Fibroblast of the conjunctiva (primary cell): Measurements from ENCODE around the gene GAPVD1.
"Not testable (repeated sequence)": the region's sequence is repeated elsewhere in the genome, so short reads cannot be mapped to it uniquely, and the experiment has no call there.

Experiments
- DNase-seq: peaks from one replicate; pipeline ENCODE4 v3.0.0-alpha.2; 2010; ENCODE audit warnings: low read depth

Gene GAPVD1

GRCh38 chr9:125374443-125375309 is 113.0 kb downstream of the GAPVD1 start:
- DNase-seq: peak; percentile 69

GRCh38 chr9:125375820-125376219 is 114.2 kb downstream of the GAPVD1 start:
- DNase-seq: no peak

DNA sequence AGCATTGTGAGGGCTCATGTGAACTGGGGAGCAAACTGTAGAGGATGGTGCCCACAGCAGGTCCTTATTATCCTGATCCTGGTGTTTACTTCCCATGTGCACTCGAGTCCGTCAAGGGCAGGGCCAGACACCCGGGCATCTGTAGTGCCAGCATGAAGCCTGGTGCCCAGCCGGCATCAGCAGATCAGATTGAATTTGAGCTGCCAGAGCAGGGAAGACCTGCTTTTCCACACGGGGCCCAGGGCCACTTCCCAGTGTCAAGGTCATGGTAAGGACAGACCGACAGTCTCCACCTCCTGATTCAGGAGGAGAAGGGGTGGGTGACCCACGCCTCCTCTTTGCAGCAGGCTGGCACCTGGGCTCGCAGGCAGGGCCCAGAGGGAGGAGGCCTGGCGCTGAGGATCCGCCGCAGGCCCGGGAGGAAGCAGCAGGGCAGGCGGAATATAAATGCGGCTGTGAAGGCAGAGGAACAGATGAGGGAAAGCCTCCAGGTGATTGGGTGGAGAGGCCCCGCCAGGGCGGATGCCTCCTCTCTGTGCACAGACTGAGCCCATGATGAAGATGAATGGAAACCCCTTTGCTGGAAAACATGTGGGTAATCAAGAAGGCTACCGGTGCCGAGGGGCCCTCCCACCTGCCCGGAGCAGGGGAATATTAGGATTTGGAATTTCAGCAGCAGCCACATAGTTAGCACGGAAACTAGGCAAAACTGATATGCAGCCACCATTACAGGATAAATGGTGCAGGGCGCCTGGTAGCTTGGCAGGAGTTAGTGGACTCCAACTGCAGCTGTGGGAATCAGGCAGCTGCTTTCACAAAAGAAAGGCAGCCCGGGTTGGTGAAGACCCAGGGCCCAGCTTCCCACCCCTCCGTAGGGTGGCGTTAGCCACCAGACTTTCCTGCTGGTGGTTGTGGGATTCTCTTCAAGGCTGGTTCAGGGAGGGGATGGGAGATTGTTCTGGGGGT is 114.9 kb downstream of the GAPVD1 start:
- DNase-seq: no peak

GRCh38 chr9:125377584-125378250 is 116.1 kb downstream of the GAPVD1 start:
- DNase-seq: no peak

- no peak for DNase-seq
Measured at GRCh38 chr9:125378778-125379177, 117.2 kb downstream of the GAPVD1 start.

GRCh38 chr9:125379208-125379607 is 117.6 kb downstream of the GAPVD1 start:
- DNase-seq: no peak

GRCh38 chr9:125380406-125380805 is 118.8 kb downstream of the GAPVD1 start:
- no peak for DNase-seq

GRCh38 chr9:125387861-125388524 is 126.4 kb downstream of the GAPVD1 start:
- no peak for DNase-seq

DNA sequence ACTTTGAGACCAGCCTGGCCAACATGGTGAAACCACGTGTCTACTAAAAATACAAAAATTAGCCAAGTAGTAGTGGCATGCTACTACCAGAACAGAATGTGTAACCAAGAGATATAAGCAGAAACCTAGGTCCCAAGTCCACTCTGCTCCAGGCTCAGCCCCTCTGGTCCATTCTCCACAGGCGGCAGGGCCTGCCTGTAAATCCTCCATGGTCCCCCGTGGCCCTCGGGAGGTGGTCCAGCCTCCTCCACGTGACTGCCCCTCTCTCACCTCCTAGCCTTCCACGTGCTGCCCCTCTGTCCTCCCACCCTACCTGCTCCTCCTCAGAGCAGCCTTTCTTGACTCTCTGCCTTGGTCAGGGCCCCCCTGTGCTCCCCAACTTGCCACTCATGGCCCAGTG is 127.4 kb downstream of the GAPVD1 start:
- DNase-seq: no peak

GRCh38 chr9:125391704-125392103 is 130.1 kb downstream of the GAPVD1 start:
- no peak for DNase-seq

- no peak for DNase-seq
Measured at GRCh38 chr9:125393426-125393825, 131.8 kb downstream of the GAPVD1 start.

DNA sequence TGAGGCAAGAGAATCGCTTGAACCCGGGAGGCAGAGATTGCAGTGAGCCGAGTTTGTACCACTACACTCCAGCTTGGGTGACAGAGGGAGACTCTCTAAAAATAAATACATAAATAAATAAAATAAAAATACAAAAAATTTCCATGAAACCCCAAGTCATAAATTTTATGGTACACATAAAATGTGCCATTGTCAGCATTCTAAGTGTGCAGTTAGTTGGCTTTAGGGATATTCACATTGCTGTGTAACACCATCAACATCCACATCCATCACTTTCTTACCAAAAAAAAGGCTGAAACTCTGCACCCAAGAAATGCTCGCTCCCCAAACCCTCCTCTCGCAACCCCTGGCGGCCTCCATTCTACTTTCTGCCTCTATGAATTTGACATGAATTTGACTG is 135.2 kb downstream of the GAPVD1 start:
- DNase-seq: no peak

- DNase-seq: no peak
Measured at GRCh38 chr9:125397736-125398135, 136.1 kb downstream of the GAPVD1 start.

GRCh38 chr9:125398243-125398642 is 136.6 kb downstream of the GAPVD1 start:
- DNase-seq: no peak

DNA sequence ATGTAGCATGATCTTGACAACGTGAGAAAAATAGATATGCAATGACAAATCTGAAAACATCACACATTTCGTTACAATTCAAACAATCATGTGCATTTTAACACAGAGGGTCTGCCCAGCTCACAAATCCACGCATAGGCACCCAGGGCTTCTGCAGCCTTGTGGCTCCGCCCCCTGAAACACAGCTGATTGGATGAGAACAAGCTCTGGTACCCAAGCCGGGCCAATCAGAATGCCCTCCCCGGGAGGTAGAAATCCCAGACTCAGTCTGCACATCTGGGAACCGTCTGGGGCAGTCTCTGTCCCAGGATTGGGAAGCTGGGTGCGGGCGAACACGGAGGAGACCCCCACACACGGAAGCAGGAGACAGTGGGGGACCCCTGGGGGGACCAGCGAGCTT is 137.5 kb downstream of the GAPVD1 start:
- DNase-seq: no peak

DNA sequence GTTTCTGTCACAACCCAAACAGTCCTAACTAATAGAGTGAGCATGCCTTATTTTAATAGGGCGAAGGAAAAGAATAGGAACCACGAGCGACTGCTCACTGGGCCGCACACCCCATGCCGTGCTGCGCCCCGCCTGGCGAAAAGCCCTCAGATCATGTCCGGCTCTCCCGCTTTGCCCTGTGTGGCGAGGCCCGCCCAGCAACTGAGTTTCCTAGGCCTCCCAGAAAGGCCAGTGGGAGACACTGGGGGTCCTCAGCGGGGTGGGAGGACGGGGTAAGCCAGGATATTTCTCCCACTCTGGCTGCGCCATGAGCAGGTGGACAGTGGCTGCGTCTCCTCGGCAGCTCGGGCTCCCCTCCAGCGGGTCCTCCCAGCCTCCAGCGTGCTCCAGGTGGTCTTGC is 138.0 kb downstream of the GAPVD1 start:
- no peak for DNase-seq

- DNase-seq: not testable (repeated sequence)
Measured at GRCh38 chr9:125400232-125400631, 138.6 kb downstream of the GAPVD1 start.

DNA sequence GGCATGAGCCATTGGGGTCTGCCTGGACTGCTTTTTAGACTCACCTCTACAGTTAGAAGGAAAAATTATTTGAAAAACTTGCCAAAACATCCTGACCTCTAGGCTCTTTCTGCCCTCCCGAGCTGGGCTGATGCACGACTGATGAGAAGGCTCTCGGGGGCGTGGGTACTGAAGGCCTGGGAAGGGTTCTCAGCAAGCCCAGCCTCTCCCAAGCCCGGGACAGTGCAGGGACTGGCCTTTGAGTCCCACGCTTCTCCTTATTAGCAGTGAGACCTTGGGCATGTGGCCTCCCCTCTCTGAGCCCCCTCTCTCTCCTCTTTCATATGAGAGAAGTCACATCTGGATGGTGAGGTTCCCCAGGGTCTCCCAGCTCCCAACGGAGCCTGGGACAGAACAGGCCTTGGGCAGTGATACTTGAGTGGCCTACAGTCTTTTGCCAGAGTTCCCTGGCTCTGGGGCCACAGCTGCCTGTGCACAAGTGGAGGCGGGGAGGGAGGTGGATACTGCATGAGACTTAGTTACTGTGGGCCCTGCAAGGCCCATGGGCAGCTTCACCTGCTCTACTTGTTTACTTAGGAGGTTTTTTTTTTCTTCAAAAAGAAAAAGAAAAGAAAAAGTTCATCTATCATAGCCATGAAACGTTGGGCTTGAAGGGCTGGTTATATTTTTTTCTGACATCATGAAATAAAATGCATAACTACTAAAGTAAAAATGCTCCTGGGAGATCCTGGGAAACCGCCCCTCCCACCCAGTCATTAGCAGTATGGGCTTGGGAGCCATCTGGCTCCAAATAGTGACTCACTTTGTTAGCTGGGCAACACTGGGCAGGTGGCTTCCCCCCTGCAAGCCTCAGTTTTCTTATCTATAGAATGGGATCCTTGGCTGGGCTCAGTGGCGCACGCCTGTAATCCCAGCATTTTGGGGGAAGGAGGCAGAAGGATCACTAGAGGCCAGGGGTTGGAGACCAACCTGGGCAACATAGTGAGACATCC is 139.4 kb downstream of the GAPVD1 start:
- DNase-seq: no peak

DNA sequence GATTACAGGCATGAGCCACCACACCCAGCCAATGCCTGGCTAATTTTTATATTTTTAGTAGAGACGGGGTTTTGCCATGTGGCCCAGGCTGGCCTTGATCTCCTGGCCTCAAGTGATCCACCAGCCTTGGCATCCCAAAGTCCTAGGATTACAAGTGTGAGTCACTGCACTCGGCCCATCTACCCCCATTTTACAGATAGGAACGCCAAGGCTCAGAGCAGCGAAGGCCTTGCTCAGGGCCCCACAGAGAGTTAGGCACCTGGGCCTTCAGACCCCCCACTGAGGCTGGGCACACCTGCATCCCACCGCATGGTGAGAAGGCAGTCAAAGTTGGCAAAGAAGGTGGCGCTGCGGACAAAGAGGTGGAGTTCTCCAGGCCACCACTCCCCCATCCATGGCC is 143.1 kb downstream of the GAPVD1 start:
- no peak for DNase-seq
